IMR-90 (cell line): ENCODE data around the gene RFTN1.

Experiments used
- CEBPB ChIP-seq: IDR thresholded peaks from 2 replicates; pipeline ENCODE4 v1.6.1; 2012; ENCODE audit warnings: low read depth, low read length, improper control_type of control experiment
- CTCF ChIP-seq: conservative IDR thresholded peaks from 2 replicates; pipeline ENCODE4 v1.5.1; 2012; ENCODE audit warnings: mild to moderate bottlenecking, low read depth, low read length, improper control_type of control experiment
- ELK1 ChIP-seq: fragments of 150-350 bp; IDR thresholded peaks from 2 replicates; pipeline ENCODE4 v1.6.1; 2016; ENCODE audit warnings: low read depth, mild to moderate bottlenecking, low read length, moderate library complexity, borderline replicate concordance
- POLR2A ChIP-seq: IDR thresholded peaks from 2 replicates; pipeline ENCODE4 v1.6.1; 2012; ENCODE audit warnings: mild to moderate bottlenecking, low read depth, low read length
- RAD21 ChIP-seq: IDR thresholded peaks from 2 replicates; pipeline ENCODE4 v1.6.1; 2012; ENCODE audit warnings: low read length, improper control_type of control experiment
- RCOR1 ChIP-seq: IDR thresholded peaks from 2 replicates; pipeline ENCODE4 v1.6.1; 2012; ENCODE audit warnings: mild to moderate bottlenecking, low read length, improper control_type of control experiment; ENCODE audit not compliant: insufficient replicate concordance
- SMC3 ChIP-seq: fragments of 150-350 bp; IDR thresholded peaks from 2 replicates; pipeline ENCODE4 v1.6.1; 2016; ENCODE audit warnings: low read depth, mild to moderate bottlenecking, antibody characterized with exemption, low read length, moderate library complexity
- USF2 ChIP-seq: fragments of 150-350 bp; IDR thresholded peaks from 2 replicates; pipeline ENCODE4 v1.6.1; 2017; ENCODE audit warnings: mild to moderate bottlenecking, antibody characterized with exemption, low read length, low read depth

GRCh38 chr3:16266714-16267113, 246.8 kb downstream of the RFTN1 start:
- TF ChIP-seq POLR2A (no peak), RCOR1 (no peak), CTCF (no peak), USF2 (no peak), RAD21 (no peak), CEBPB (no peak), ELK1 (no peak), SMC3 (no peak)
